ENCODE measurements around the gene ALK.

GRCh38 chr2:29278966-29279365 is 642.4 kb downstream of the ALK start:
- TF ChIP-seq GATA3 (IDR thresholded peaks at IDR 0.05; ENCODE audit: low read depth, low read length) (no peak), GATA2 (IDR thresholded peaks at IDR 0.05; ENCODE audit: low read depth, low read length) (no peak)
